Caco-2 (cell line): Measurements from ENCODE around the gene NCOR1. TPM values are rescaled to one million over a fixed set of nuclear protein-coding genes. Genes with fewer than 3 reads are reported as not detected.
"Not testable (repeated sequence)": the region's sequence is repeated elsewhere in the genome, so short reads cannot be mapped to it uniquely, and the experiment has no call there.

Experiments used
- BruUV-seq: library from RNA; stranded (reverse); fragments of 400-500 nt; replicated peaks from 2 replicates; lab custom pipeline; 2021; lab: Mats Ljungman, UMichigan
- CTCF ChIA-PET: fragments of 300-600 bp; sonication (Branson Sonifier 250); formaldehyde crosslinking; loops from one replicate; lab custom pipeline; 2022; ENCODE audit warnings: antibody characterized with exemption; lab: Charles Lee
- POLR2A ChIA-PET: fragments of 300-600 bp; sonication (Branson Sonifier 250); formaldehyde crosslinking; loops from one replicate; lab custom pipeline; 2022; ENCODE audit warnings: antibody characterized with exemption; lab: Charles Lee
- DNase-seq, 2 experiments: peaks; one replicate each; pipeline versions ENCODE4 v3.0.0 to v3.0.0-alpha.2; 2020 to 2022
- H3K27me3 ChIP-seq: replicated peaks from 2 replicates; pipeline ENCODE4 v1.6.0; 2011; ENCODE audit warnings: low read length; ENCODE audit not compliant: control insufficient read depth, insufficient read depth
- H3K36me3 ChIP-seq: 2 replicates; pipeline ENCODE4 v1.5.1; 2011; ENCODE audit warnings: low read length; ENCODE audit not compliant: control insufficient read depth, insufficient read depth
- H3K4me1 ChIP-seq: fragments of 250-450 bp; sonication (Bioruptor Pico); 2 replicates; pipeline ENCODE4 v1.5.1; 2020; ENCODE audit warnings: mild to moderate bottlenecking
- H3K4me3 ChIP-seq: 2 replicates; pipeline ENCODE4 v1.5.1; 2011; ENCODE audit warnings: low read depth, mild to moderate bottlenecking, control low read depth, low read length
- H3K9me3 ChIP-seq: fragments of 250-450 bp; sonication (Bioruptor Pico); 2 replicates; pipeline ENCODE4 v1.5.1; 2020; ENCODE audit warnings: mild to moderate bottlenecking, moderate library complexity
- H3K27ac Mint-ChIP-seq: one replicate; pipeline ENCODE4 v1.8.0; 2022; ENCODE audit warnings: mixed read lengths; ENCODE audit not compliant: unreplicated experiment
- H3K27me3 Mint-ChIP-seq: one replicate; pipeline ENCODE4 v1.8.0; 2022; ENCODE audit warnings: mixed read lengths; ENCODE audit not compliant: insufficient read depth, unreplicated experiment
- H3K36me3 Mint-ChIP-seq: one replicate; pipeline ENCODE4 v1.8.0; 2022; ENCODE audit warnings: mild to moderate bottlenecking, mixed read lengths; ENCODE audit not compliant: insufficient read depth, unreplicated experiment
- H3K4me1 Mint-ChIP-seq: one replicate; pipeline ENCODE4 v1.8.0; 2022; ENCODE audit warnings: low read depth, mixed read lengths; ENCODE audit not compliant: unreplicated experiment
- H3K4me3 Mint-ChIP-seq: one replicate; pipeline ENCODE4 v1.8.0; 2022; ENCODE audit warnings: mild to moderate bottlenecking, moderate library complexity, mixed read lengths; ENCODE audit not compliant: unreplicated experiment
- H3K9me3 Mint-ChIP-seq: one replicate; pipeline ENCODE4 v1.8.0; 2022; ENCODE audit warnings: mixed read lengths; ENCODE audit not compliant: unreplicated experiment
- CTCF ChIP-seq, 2 experiments: fragments of 200-600 bp in 1 of 2; IDR thresholded peaks; 1 replicate in 1 of 2; 2 replicates in 1 of 2; pipeline versions ENCODE4 v1.5.1 to v1.8.0; 2011 to 2022; ENCODE audit warnings: antibody characterized with exemption in 1 of 2, control low read depth in 1 of 2, inconsistent platforms in 1 of 2, low read depth in 1 of 2, low read length in 1 of 2, mild to moderate bottlenecking in 1 of 2, moderate library complexity in 1 of 2; ENCODE audit not compliant: insufficient read depth in 1 of 2, severe bottlenecking in 1 of 2, unreplicated experiment in 1 of 2
- intact Hi-C: fragments of 100-400 bp; cut with micrococcal nuclease; formaldehyde crosslinking; loops from one replicate; pipeline ENCODE4 v1.10.0; 2022; ENCODE audit not compliant: unreplicated experiment
- total RNA-seq: library from RNA; stranded (reverse); gene quantifications from 2 replicates; pipeline ENCODE4 v1.2.3, GENCODE V29; 2022

The NCOR1 gene
- total RNA-seq, 1 experiment from 2014 or later = 90.8 TPM

GRCh38 chr17:16117149-16117548, 98.2 kb downstream of the NCOR1 start:
- intact Hi-C loops = no loop called here
- Histone ChIP-seq H3K4me1 (no peaks in the 10 kb centered on the region), H3K27me3 (no peaks in the 10 kb centered on the region), H3K4me3 (no peak overlapping the region), H3K36me3 (no peaks in the 10 kb centered on the region; the same call in 1 of the 2 replicates), H3K9me3 (no peaks in the 10 kb centered on the region)
- Mint-ChIP-seq H3K4me3 (no peak overlapping the region), H3K4me1 (no peaks in the 10 kb centered on the region), H3K9me3 (no peaks in the 10 kb centered on the region), H3K27me3 (no peaks in the 10 kb centered on the region), H3K36me3 (peaks cover 60% of the 10 kb centered on the region), H3K27ac (no peak overlapping the region)
- no peak for TF ChIP-seq CTCF (IDR thresholded peaks at IDR 0.05; ENCODE audit: insufficient read depth in 1 of 2, low read depth in 1 of 2, low read length in 1 of 2, severe bottlenecking in 1 of 2, unreplicated experiment in 1 of 2)
- CTCF ChIA-PET = no interaction called here
- no TSS peak for BruUV-seq
- DNase-seq = no peak
- POLR2A ChIA-PET = no interaction called here

GRCh38 chr17:16115077-16115698, 100.1 kb downstream of the NCOR1 start:
- CTCF ChIA-PET, POLR2A ChIA-PET, H3K36me3 ChIP-seq, BruUV-seq, H3K9me3 Mint-ChIP-seq, H3K27me3 Mint-ChIP-seq, H3K4me3 Mint-ChIP-seq, H3K4me1 Mint-ChIP-seq, H3K27ac Mint-ChIP-seq, H3K4me1 ChIP-seq, H3K27me3 ChIP-seq, DNase-seq, intact Hi-C loops, H3K9me3 ChIP-seq, H3K4me3 ChIP-seq: not testable (repeated sequence)
- peaks cover 57% of the 10 kb centered on the region for H3K36me3 Mint-ChIP-seq

GRCh38 chr17:16108871-16109270, 106.5 kb downstream of the NCOR1 start:
- CTCF ChIA-PET = no interaction called here
- Histone ChIP-seq H3K9me3 (no peaks in the 10 kb centered on the region), H3K36me3 (no peaks in the 10 kb centered on the region), H3K27me3 (no peaks in the 10 kb centered on the region), H3K4me3 (no peak overlapping the region), H3K4me1 (no peaks in the 10 kb centered on the region)
- POLR2A ChIA-PET = no interaction called here
- H3K9me3 Mint-ChIP-seq = no peaks in the 10 kb centered on the region
- no peak for DNase-seq
- H3K36me3 Mint-ChIP-seq = peaks cover 35% of the 10 kb centered on the region
- no peak for TF ChIP-seq CTCF (IDR thresholded peaks at IDR 0.05; ENCODE audit: insufficient read depth in 1 of 2, low read depth in 1 of 2, low read length in 1 of 2, severe bottlenecking in 1 of 2, unreplicated experiment in 1 of 2)
- no TSS peak for BruUV-seq
- no peaks in the 10 kb centered on the region for H3K27me3 Mint-ChIP-seq
- intact Hi-C loops = no loop called here
- H3K4me3 Mint-ChIP-seq = no peak overlapping the region
- H3K4me1 Mint-ChIP-seq = peaks cover 6% of the 10 kb centered on the region
- no peak overlapping the region for H3K27ac Mint-ChIP-seq
